ENCODE measurements around the gene CDS1.

DNA sequence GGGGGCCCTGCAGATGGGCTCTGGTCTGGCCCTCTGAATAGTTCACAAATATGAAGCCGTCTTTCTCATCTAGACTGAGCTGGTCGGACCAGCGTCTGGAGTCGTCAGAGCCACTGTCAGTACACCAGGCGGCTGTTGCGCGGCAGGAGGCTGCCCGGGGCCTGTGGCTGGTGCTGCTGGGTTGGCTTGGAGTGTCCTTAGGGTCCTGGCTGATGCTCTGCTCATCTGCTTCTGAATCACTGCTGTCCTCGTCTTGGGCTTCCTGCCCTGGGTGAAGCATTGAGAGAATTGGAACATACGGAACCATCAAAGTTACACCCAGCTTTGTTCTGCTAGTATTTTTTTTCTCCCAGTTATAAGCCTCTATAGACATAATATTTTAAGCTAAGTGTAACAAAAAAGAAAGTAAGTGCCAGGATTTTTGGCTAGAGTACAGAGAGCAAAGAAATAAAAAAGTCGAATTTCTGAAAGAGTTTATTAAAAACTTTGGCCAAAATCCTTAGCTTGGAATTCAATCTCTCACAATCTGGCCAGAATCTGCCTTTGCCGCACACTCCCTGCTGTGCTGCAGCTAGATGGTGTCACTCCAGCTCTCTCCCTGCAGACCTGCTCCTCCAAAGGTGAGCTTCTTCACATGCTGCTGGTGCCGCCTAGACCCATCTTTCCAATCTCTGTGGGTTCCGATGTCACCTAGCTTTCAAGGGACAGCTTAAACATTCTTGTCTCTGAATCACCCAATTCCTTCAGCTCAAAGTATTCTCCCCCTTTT is 96.2 kb downstream of the CDS1 start:
- no peak for TF ChIP-seq CREB1 (CRISPR knock-in tag; IDR thresholded peaks at IDR 0.05; ENCODE audit: low read depth)
- no peak for TF ChIP-seq CTCF (conservative IDR thresholded peaks at IDR 0.05; ENCODE audit: low read depth in 2 of 2)
- no peak for TF ChIP-seq EZH2 (IDR thresholded peaks at IDR 0.05; ENCODE audit: low read depth, unreplicated experiment)
- TF ChIP-seq POLR2AphosphoS5 (IDR thresholded peaks at IDR 0.05; ENCODE audit: low read depth): no peak
- TF ChIP-seq, protein P1, sequence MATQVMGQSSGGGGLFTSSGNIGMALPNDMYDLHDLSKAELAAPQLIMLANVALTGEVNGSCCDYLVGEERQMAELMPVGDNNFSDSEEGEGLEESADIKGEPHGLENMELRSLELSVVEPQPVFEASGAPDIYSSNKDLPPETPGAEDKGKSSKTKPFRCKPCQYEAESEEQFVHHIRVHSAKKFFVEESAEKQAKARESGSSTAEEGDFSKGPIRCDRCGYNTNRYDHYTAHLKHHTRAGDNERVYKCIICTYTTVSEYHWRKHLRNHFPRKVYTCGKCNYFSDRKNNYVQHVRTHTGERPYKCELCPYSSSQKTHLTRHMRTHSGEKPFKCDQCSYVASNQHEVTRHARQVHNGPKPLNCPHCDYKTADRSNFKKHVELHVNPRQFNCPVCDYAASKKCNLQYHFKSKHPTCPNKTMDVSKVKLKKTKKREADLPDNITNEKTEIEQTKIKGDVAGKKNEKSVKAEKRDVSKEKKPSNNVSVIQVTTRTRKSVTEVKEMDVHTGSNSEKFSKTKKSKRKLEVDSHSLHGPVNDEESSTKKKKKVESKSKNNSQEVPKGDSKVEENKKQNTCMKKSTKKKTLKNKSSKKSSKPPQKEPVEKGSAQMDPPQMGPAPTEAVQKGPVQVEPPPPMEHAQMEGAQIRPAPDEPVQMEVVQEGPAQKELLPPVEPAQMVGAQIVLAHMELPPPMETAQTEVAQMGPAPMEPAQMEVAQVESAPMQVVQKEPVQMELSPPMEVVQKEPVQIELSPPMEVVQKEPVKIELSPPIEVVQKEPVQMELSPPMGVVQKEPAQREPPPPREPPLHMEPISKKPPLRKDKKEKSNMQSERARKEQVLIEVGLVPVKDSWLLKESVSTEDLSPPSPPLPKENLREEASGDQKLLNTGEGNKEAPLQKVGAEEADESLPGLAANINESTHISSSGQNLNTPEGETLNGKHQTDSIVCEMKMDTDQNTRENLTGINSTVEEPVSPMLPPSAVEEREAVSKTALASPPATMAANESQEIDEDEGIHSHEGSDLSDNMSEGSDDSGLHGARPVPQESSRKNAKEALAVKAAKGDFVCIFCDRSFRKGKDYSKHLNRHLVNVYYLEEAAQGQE (IDR thresholded peaks at IDR 0.05; ENCODE audit: unreplicated experiment): no peak
- TF ChIP-seq, protein P2, sequence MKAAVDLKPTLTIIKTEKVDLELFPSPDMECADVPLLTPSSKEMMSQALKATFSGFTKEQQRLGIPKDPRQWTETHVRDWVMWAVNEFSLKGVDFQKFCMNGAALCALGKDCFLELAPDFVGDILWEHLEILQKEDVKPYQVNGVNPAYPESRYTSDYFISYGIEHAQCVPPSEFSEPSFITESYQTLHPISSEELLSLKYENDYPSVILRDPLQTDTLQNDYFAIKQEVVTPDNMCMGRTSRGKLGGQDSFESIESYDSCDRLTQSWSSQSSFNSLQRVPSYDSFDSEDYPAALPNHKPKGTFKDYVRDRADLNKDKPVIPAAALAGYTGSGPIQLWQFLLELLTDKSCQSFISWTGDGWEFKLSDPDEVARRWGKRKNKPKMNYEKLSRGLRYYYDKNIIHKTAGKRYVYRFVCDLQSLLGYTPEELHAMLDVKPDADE (IDR thresholded peaks at IDR 0.05): no peak
- no peak for TF ChIP-seq EZH2phosphoT487 (IDR thresholded peaks at IDR 0.05; ENCODE audit: unreplicated experiment)
- TF ChIP-seq ZNF114 (CRISPR knock-in tag; IDR thresholded peaks at IDR 0.05): no peak
- no peak for TF ChIP-seq JUNB (IDR thresholded peaks at IDR 0.05; ENCODE audit: unreplicated experiment)
- no peak for TF ChIP-seq STAT1 (IDR thresholded peaks at IDR 0.05; ENCODE audit: unreplicated experiment)
- TF ChIP-seq ZNF331 (CRISPR knock-in tag; IDR thresholded peaks at IDR 0.05; ENCODE audit: low read depth): no peak
- TF ChIP-seq, protein P3, sequence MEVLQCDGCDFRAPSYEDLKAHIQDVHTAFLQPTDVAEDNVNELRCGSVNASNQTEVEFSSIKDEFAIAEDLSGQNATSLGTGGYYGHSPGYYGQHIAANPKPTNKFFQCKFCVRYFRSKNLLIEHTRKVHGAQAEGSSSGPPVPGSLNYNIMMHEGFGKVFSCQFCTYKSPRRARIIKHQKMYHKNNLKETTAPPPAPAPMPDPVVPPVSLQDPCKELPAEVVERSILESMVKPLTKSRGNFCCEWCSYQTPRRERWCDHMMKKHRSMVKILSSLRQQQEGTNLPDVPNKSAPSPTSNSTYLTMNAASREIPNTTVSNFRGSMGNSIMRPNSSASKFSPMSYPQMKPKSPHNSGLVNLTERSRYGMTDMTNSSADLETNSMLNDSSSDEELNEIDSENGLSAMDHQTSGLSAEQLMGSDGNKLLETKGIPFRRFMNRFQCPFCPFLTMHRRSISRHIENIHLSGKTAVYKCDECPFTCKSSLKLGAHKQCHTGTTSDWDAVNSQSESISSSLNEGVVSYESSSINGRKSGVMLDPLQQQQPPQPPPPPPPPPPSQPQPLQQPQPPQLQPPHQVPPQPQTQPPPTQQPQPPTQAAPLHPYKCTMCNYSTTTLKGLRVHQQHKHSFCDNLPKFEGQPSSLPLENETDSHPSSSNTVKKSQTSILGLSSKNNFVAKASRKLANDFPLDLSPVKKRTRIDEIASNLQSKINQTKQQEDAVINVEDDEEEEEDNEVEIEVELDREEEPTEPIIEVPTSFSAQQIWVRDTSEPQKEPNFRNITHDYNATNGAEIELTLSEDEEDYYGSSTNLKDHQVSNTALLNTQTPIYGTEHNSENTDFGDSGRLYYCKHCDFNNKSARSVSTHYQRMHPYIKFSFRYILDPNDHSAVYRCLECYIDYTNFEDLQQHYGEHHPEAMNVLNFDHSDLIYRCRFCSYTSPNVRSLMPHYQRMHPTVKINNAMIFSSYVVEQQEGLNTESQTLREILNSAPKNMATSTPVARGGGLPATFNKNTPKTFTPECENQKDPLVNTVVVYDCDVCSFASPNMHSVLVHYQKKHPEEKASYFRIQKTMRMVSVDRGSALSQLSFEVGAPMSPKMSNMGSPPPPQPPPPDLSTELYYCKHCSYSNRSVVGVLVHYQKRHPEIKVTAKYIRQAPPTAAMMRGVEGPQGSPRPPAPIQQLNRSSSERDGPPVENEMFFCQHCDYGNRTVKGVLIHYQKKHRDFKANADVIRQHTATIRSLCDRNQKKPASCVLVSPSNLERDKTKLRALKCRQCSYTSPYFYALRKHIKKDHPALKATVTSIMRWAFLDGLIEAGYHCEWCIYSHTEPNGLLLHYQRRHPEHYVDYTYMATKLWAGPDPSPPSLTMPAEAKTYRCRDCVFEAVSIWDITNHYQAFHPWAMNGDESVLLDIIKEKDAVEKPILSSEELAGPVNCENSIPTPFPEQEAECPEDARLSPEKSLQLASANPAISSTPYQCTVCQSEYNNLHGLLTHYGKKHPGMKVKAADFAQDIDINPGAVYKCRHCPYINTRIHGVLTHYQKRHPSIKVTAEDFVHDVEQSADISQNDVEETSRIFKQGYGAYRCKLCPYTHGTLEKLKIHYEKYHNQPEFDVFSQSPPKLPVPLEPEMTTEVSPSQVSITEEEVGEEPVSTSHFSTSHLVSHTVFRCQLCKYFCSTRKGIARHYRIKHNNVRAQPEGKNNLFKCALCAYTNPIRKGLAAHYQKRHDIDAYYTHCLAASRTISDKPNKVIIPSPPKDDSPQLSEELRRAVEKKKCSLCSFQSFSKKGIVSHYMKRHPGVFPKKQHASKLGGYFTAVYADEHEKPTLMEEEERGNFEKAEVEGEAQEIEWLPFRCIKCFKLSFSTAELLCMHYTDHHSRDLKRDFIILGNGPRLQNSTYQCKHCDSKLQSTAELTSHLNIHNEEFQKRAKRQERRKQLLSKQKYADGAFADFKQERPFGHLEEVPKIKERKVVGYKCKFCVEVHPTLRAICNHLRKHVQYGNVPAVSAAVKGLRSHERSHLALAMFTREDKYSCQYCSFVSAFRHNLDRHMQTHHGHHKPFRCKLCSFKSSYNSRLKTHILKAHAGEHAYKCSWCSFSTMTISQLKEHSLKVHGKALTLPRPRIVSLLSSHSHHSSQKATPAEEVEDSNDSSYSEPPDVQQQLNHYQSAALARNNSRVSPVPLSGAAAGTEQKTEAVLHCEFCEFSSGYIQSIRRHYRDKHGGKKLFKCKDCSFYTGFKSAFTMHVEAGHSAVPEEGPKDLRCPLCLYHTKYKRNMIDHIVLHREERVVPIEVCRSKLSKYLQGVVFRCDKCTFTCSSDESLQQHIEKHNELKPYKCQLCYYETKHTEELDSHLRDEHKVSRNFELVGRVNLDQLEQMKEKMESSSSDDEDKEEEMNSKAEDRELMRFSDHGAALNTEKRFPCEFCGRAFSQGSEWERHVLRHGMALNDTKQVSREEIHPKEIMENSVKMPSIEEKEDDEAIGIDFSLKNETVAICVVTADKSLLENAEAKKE (CRISPR knock-in tag; IDR thresholded peaks at IDR 0.05): no peak
- no peak for TF ChIP-seq NANOG (IDR thresholded peaks at IDR 0.05; ENCODE audit: borderline replicate concordance)
